Omental fat pad (tissue), 4 donors: ENCODE data around the gene SAMD11. TPM values are rescaled to one million over a fixed set of nuclear protein-coding genes. Genes with fewer than 3 reads are reported as not detected.
"Not testable (repeated sequence)": the region's sequence is repeated elsewhere in the genome, so short reads cannot be mapped to it uniquely, and the experiment has no call there.

Experiments
- ATAC-seq: fragments of 150-250 bp; one replicate; pipeline ENCODE4 v1.9.1; 2016; ENCODE audit warnings: mild to moderate bottlenecking, moderate library complexity; ENCODE audit not compliant: low FRiP score
- DNase-seq: peaks from one replicate; pipeline ENCODE4 v3.0.0-alpha.2; 2019; ENCODE audit warnings: low spot score
- CTCF ChIP-seq, 3 donors: fragments of 450-650 bp; IDR thresholded peaks; one replicate each; pipeline ENCODE4 v1.5.1; 2016 to 2017; ENCODE audit warnings: antibody characterized with exemption in 3 of 3, mild to moderate bottlenecking in 3 of 3, moderate library complexity in 2 of 3
- small RNA-seq: library from RNA; depleted of rRNA; stranded (forward); fragments of <200 nt; gene quantifications from one replicate; pipeline ENCODE3, GENCODE V24; 2016
- total RNA-seq, 4 donors: library from RNA; depleted of rRNA; stranded (reverse); fragments of >200 nt; gene quantifications; one replicate each; pipeline ENCODE4 v1.1.0, GENCODE V29; 2016

SAMD11 gene
- total RNA-seq, 4 donors from 2014 or later: 0.96 to 7.7 (median 1.3) TPM

- no peak for TF ChIP-seq CTCF (IDR thresholded peaks at IDR 0.05)
- no peak for DNase-seq
- no peak for ATAC-seq
Measured at GRCh38 chr1:985126-985525, 61.4 kb downstream of the SAMD11 start.

- not testable (repeated sequence) for ATAC-seq, DNase-seq
Measured at GRCh38 chr1:988061-988460, 64.3 kb downstream of the SAMD11 start.

GRCh38 chr1:991275-991674 is 67.6 kb downstream of the SAMD11 start:
- not testable (repeated sequence) for ATAC-seq

GRCh38 chr1:991895-992294 is 68.2 kb downstream of the SAMD11 start:
- DNase-seq (no peak), ATAC-seq (no peak)
- TF ChIP-seq CTCF (IDR thresholded peaks at IDR 0.05): no peak

More at GRCh38 chr1:991275-991674, 67.6 kb downstream of the SAMD11 start:
- not testable (repeated sequence) for DNase-seq

- ATAC-seq (no peak), DNase-seq (no peak)
- no peak for TF ChIP-seq CTCF (IDR thresholded peaks at IDR 0.05)
Measured at GRCh38 chr1:992362-992761, 68.6 kb downstream of the SAMD11 start.

GRCh38 chr1:993379-993995 is 69.8 kb downstream of the SAMD11 start:
- ATAC-seq (no peak), DNase-seq (no peak)
- TF ChIP-seq CTCF (IDR thresholded peaks at IDR 0.05): no peak

Small RNA genes within 50 kb of the gene (small RNA-seq; reads per million reads assigned to genes)
- gene AL645608.4: not detected

Other genes starting within 250 kb of the SAMD11 start
- not detected for gene OR4F16, start 237.3 kb upstream of the SAMD11 start, total RNA-seq
- 10 to 100 TPM; 29.2 to 63.5 (median 31.3) TPM for gene NOC2L, start 35.3 kb downstream of the SAMD11 start, total RNA-seq
- gene KLHL17, start 36.7 kb downstream of the SAMD11 start, total RNA-seq: 1 to 10 TPM; 3.4 to 6.8 (median 6.2) TPM
- under 1 TPM in 3 of 4 donors, not detected in 1; 0.19 to 0.48 (median 0.25) TPM for gene PLEKHN1, start 42.6 kb downstream of the SAMD11 start, total RNA-seq
- 1 to 10 TPM in 1 of 4 donors, under 1 TPM in 1, not detected in 2; 0.36 to 1.4 TPM for gene PERM1, start 58.2 kb downstream of the SAMD11 start, total RNA-seq
- 10 to 100 TPM; 17.8 to 30.0 (median 22.6) TPM for gene HES4, start 76.2 kb downstream of the SAMD11 start, total RNA-seq
- 10 to 100 TPM; 27.7 to 84.3 (median 32.6) TPM for gene ISG15, start 89.6 kb downstream of the SAMD11 start, total RNA-seq
- gene AGRN, start 96.2 kb downstream of the SAMD11 start, total RNA-seq: 10 to 100 TPM; 17.2 to 42.3 (median 22.6) TPM
- not detected for gene RNF223, start 150.4 kb downstream of the SAMD11 start, total RNA-seq
- gene C1orf159, start 192.2 kb downstream of the SAMD11 start, total RNA-seq: 10 to 100 TPM in 2 of 4 donors, 1 to 10 TPM in 2; 5.6 to 12.0 (median 9.5) TPM
- gene TTLL10, start 250.0 kb downstream of the SAMD11 start, total RNA-seq: 1 to 10 TPM in 1 of 4 donors, under 1 TPM in 2, not detected in 1; 0.48 to 1.0 (median 0.95) TPM